ENCODE results near the gene FIGLA. TPM values are rescaled to one million over a fixed set of nuclear protein-coding genes. Genes with fewer than 3 reads are reported as not detected.

Gene FIGLA
- polyA plus RNA-seq, 1 donor (not counting 4 experiments of a cell fraction or from before 2014, with no cell fraction given): not detected

DNA sequence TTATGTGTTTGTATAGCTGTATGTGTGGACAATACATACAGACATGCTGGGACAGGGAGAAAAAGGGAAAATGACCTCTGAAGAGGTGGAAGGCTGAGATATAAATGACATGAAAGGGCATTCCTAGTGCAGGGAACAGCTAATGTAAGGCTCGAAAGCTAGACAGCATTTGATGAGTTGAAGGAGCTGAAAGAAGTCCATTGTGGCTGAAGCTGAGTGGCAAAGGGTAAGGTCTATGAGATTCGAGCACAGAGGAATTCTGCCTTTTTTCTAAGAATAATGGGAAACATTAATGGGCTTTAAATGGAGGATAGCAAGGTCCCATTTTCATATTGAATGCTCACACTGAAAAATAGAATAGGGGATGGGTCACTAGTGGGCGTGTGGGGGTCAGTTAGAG, 46.0 kb downstream of the FIGLA start:
- Histone ChIP-seq H3K4me2 (ENCODE audit: control insufficient read depth, extremely low read depth, insufficient read depth, low read depth, low read length) (no peak overlapping the region), H3K79me2 (ENCODE audit: control insufficient read depth, insufficient read depth, low read length) (no peaks in the 10 kb centered on the region), H3K27ac (ENCODE audit: control insufficient read depth, insufficient read depth, low read length) (no peak overlapping the region), H3K27me3 (ENCODE audit: control insufficient read depth, extremely low read depth, insufficient read depth, low read length) (no peaks in the 10 kb centered on the region), H3K9ac (ENCODE audit: control insufficient read depth, extremely low read depth, insufficient read depth, low read length) (no peak overlapping the region), H4K20me1 (ENCODE audit: control insufficient read depth, extremely low read depth, insufficient read depth, low read length) (no peaks in the 10 kb centered on the region), H3K4me3 (ENCODE audit: control insufficient read depth in 2 of 3, extremely low read depth in 1 of 3, insufficient read depth in 2 of 3, low read depth in 1 of 3, low read length in 3 of 3) (no peak overlapping the region), H3K9me3 (ENCODE audit: control insufficient read depth, low read depth, low read length) (no peaks in the 10 kb centered on the region), H3K4me1 (ENCODE audit: control insufficient read depth, extremely low read depth, insufficient read depth, low read length) (no peaks in the 10 kb centered on the region), H2AFZ (ENCODE audit: control insufficient read depth, low read length) (no peak overlapping the region), H3K9me1 (ENCODE audit: control insufficient read depth, extremely low read depth, insufficient read depth, low read length) (no peaks in the 10 kb centered on the region), H3K36me3 (ENCODE audit: control insufficient read depth in 2 of 2, extremely low read depth in 1 of 2, insufficient read depth in 2 of 2, low read length in 2 of 2) (no peaks in the 10 kb centered on the region)
- dilution Hi-C loops (cut with MboI; ENCODE audit: extremely low pct_ligation_motif_present, low sequenced_read_pairs): no loop called here
- DNase-seq (ENCODE audit: low read depth, low spot score) (no peak), FAIRE-seq (no peak)
- TF ChIP-seq EZH2 (IDR thresholded peaks at IDR 0.05; ENCODE audit: low read length): no peak
- TF ChIP-seq, protein P1, sequence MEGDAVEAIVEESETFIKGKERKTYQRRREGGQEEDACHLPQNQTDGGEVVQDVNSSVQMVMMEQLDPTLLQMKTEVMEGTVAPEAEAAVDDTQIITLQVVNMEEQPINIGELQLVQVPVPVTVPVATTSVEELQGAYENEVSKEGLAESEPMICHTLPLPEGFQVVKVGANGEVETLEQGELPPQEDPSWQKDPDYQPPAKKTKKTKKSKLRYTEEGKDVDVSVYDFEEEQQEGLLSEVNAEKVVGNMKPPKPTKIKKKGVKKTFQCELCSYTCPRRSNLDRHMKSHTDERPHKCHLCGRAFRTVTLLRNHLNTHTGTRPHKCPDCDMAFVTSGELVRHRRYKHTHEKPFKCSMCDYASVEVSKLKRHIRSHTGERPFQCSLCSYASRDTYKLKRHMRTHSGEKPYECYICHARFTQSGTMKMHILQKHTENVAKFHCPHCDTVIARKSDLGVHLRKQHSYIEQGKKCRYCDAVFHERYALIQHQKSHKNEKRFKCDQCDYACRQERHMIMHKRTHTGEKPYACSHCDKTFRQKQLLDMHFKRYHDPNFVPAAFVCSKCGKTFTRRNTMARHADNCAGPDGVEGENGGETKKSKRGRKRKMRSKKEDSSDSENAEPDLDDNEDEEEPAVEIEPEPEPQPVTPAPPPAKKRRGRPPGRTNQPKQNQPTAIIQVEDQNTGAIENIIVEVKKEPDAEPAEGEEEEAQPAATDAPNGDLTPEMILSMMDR (optimal IDR thresholded peaks at IDR 0.05 in 1 of 3, IDR thresholded peaks at IDR 0.05 in 1 of 3, conservative IDR thresholded peaks at IDR 0.05 in 1 of 3; ENCODE audit: extremely low read depth in 1 of 3, insufficient read depth in 2 of 3, low read length in 3 of 3): no peak

DNA sequence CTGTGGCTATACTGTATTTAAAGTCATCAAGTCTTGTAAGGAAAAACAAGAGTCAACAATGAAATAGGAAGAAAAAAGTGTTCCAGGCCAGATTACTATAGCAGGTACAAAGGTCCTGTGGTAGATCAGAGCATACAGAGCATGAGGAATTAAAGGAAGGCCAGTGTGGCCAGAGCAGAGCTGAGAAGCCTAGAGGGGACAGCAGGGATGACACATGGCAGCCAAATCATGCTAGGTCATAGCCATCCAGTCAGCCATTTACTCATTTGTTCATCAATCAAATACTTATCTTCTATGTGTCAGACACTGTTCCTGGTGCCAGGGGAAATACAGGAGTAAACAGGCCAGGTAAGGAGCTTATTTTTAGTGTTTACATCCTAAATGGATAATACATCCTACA, 46.8 kb downstream of the FIGLA start:
- DNase-seq (ENCODE audit: low read depth, low spot score): no peak
- dilution Hi-C loops (cut with MboI; ENCODE audit: extremely low pct_ligation_motif_present, low sequenced_read_pairs): no loop called here
- FAIRE-seq: no peak

More for the DNA sequence above, 46.8 kb downstream of the FIGLA start:
- H3K9me3 ChIP-seq (ENCODE audit: control insufficient read depth, low read depth, low read length): no peaks in the 10 kb centered on the region
- no peaks in the 10 kb centered on the region for H3K27me3 ChIP-seq (ENCODE audit: control insufficient read depth, extremely low read depth, insufficient read depth, low read length)
- H3K9ac ChIP-seq (ENCODE audit: control insufficient read depth, extremely low read depth, insufficient read depth, low read length): no peak overlapping the region
- H3K79me2 ChIP-seq (ENCODE audit: control insufficient read depth, insufficient read depth, low read length): no peaks in the 10 kb centered on the region
- TF ChIP-seq, protein P1 (optimal IDR thresholded peaks at IDR 0.05 in 1 of 3, IDR thresholded peaks at IDR 0.05 in 1 of 3, conservative IDR thresholded peaks at IDR 0.05 in 1 of 3; ENCODE audit: extremely low read depth in 1 of 3, insufficient read depth in 2 of 3, low read length in 3 of 3): no peak
- no peak for TF ChIP-seq EZH2 (IDR thresholded peaks at IDR 0.05; ENCODE audit: low read length)
- H3K36me3 ChIP-seq (ENCODE audit: control insufficient read depth in 2 of 2, extremely low read depth in 1 of 2, insufficient read depth in 2 of 2, low read length in 2 of 2): no peaks in the 10 kb centered on the region
- H4K20me1 ChIP-seq (ENCODE audit: control insufficient read depth, extremely low read depth, insufficient read depth, low read length): no peaks in the 10 kb centered on the region
- H3K4me2 ChIP-seq (ENCODE audit: control insufficient read depth, extremely low read depth, insufficient read depth, low read depth, low read length): no peak overlapping the region
- H3K4me1 ChIP-seq (ENCODE audit: control insufficient read depth, extremely low read depth, insufficient read depth, low read length): no peaks in the 10 kb centered on the region
- H3K27ac ChIP-seq (ENCODE audit: control insufficient read depth, insufficient read depth, low read length): no peak overlapping the region
- no peak overlapping the region for H3K4me3 ChIP-seq (ENCODE audit: control insufficient read depth in 2 of 3, extremely low read depth in 1 of 3, insufficient read depth in 2 of 3, low read depth in 1 of 3, low read length in 3 of 3)
- no peaks in the 10 kb centered on the region for H3K9me1 ChIP-seq (ENCODE audit: control insufficient read depth, extremely low read depth, insufficient read depth, low read length)
- no peak overlapping the region for H2AFZ ChIP-seq (ENCODE audit: control insufficient read depth, low read length)
